GM12873 (cell line): ENCODE measurements around the gene RNF223.
A peak's percentile ranks its signal among the peaks of the same experiment; 100 is the strongest.

Source experiments
- TF ChIP-seq, protein P1 (sequence below): IDR thresholded peaks from 2 replicates; pipeline ENCODE4 v1.5.1; 2012; ENCODE audit warnings: low read depth, mild to moderate bottlenecking, moderate library complexity, low read length, control low read depth; ENCODE audit not compliant: insufficient read depth; ENCODE audit errors: missing control alignments

Gene RNF223

DNA sequence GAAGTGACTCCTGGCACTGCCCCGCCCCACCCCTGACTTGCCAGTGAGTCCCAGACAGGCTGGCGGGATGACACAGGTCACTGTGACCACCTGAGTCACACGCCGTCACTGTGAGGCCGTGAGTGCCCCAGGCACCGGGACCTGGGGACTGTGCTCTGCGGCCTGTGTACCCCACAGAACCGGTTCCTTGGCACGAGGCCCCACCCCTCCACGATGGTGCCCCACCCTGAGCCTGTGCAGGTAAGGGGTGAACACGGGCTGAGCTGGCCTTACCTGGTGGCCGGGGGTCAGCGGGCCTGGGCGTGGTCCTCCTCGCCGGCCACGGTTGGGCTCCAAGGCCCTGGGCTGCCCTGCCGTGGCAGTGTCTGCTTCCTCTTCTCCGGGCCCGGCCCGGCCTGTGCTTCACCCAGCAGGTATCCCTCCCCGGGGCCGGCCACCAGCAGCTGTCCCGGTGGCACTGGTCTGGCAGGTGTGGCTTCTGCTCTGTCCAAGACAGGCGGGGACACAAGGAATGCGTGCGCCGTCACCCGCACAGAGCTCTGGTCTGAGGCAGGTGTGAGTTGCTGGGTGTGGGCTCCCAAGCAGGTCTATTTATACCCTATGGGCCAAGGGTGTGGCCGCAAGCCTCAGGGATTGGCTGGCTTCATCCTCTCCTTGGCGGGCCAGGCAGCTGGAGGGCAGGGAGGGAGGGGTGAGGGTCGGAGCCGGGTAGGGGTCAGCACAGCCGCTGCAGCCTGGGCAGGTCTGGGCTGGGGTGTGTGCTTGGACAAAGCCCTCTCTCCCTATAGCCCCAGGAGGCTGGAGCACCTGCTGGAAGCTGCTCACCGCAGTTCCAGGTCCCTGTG lies at the start of gene RNF223:
RNF223 (minus strand) TSS at position 564 of the 845 bp plus-strand sequence. CDS start 1,740 bp downstream, outside the sequence.
- TF ChIP-seq, protein P1, sequence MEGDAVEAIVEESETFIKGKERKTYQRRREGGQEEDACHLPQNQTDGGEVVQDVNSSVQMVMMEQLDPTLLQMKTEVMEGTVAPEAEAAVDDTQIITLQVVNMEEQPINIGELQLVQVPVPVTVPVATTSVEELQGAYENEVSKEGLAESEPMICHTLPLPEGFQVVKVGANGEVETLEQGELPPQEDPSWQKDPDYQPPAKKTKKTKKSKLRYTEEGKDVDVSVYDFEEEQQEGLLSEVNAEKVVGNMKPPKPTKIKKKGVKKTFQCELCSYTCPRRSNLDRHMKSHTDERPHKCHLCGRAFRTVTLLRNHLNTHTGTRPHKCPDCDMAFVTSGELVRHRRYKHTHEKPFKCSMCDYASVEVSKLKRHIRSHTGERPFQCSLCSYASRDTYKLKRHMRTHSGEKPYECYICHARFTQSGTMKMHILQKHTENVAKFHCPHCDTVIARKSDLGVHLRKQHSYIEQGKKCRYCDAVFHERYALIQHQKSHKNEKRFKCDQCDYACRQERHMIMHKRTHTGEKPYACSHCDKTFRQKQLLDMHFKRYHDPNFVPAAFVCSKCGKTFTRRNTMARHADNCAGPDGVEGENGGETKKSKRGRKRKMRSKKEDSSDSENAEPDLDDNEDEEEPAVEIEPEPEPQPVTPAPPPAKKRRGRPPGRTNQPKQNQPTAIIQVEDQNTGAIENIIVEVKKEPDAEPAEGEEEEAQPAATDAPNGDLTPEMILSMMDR = no peak

DNA sequence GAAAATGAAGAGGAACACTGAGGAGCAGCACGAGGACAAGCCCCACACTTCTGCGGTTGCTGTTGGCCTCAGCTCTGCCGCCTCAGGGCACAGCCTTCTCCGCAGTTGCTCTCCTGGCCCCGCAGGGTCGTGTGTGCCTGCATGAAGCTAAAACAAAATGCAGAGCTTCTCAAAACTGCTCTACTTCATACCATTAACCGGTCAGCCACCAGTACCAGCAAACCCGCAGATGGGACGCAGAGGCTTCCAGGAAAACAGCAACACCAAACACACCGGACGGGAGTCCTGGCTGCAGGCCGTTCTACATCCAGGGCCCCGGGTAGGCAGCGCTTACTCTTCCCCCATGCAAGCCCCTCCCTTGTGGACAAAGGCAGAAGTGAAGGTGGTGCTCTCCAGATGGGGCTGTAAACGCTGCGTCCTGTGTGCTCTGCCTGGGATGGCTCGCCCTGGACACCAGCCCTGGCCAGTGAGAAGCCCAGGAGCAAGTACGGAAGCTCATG lies 48.9 kb upstream of the RNF223 start:
- TF ChIP-seq, protein P1 = no peak

DNA sequence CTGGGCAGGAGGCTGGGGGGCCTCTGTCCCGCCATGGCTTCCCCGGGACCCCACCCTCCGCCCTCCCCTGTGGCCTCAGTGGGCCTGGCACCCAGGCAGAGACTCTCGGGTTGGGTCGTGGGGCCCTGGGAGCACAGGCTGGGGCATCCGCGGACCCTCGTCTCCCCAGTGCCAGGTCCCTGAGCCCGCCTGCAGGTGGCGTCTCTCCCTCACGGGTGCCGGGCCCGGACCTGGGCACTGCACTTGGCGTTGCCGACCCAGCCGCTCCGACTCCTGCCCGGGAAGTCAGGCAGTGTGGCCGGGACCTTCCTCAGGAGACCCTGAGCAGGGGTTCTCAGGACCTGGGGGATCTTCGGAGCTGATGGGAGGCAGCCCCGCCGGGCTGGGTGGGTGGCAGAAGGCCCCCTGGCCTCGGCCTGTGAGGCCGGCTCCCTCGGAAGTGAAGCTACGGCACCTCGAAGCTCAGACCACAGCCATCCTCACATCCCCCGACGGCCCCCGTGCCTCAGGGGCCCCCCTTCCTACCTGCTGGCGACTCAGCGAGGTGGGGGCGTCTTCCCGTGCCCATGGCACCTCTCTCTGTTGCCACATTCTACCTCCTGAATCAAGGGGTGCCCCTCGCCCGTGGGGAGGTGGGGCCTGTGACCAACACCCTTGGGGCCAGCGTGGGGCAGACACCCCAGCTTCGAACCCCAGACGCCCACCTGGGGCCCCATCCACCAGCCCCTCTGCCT lies 48.1 kb upstream of the RNF223 start:
- TF ChIP-seq, protein P1 = peak; percentile 88

DNA sequence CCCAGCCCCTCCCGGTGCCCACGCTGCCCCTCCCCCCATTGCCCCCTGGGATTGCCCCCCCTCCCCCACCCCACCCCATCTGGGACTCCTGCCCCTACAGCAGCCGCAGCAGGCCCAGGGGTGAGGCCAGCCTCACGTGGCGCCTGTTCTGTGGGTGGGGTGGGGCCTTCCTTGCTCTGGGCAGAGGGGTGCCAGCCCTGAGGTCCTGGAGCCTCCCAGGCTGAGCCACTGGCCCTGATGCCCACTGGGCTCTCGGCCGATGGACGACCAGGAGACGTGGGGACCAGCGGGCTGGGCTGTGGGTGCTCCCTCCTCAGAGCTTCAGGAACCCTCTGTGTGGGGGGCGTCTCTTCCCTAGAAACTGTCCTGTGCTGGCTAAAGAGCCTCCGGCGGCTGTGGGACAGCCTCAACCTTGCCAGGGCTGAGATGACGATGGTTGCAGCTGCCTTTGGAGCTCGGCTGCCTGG lies 47.5 kb upstream of the RNF223 start:
- TF ChIP-seq, protein P1 = no peak

DNA sequence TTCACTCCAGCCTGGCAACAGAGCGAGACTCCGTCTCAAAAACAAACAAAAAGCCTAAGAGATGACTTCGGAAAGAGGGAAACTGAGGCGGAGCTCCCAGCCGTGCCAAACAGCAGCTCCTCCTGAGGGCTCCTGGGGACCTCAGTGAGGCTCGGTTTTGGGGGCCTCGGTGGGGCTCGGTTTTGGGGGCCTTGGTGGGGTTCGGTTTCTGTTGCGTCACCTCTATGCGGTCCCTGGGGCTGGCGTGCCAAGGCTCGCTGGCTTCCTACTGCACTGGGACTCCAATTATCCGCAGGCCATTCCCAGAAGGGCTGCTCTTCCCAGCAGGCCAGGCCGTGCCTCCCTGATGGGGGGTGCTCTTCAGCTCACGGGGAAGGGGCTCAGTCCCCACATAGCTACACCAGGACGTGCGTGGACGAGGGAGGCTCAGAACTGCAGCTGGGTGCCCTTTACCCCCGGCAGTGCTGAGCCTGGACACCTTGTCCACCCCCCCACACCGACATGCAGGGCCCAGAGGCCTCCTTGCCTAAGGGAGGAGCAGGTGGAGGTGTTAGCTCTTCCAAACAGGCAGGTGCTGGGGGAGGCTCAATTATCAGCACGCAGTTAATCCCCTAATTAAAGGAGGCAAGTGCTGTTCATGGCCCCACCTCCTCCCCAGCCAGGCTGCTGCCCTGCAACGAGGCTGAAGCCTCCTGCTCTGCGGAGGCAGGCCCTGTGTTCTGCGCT lies 46.9 kb upstream of the RNF223 start:
- TF ChIP-seq, protein P1 = no peak

DNA sequence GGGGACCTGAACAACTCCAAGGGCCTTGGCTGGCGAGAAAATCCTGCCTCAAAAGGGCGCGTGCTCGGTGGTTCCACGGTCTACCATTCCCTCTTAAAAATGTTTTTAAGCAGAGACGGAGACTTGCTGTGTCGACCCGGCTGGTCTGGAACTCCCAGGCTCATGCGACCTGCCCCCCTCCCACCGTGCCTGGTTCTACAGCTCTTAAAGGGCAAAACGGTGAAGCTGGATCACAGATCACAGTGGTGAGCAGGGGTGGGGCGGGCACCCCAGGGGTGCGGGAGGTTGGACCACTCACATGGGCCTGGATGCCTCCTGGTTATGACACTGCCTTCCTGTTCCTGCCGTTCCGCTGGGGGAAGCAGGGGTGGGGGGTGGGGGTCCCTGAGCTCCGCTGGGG lies 46.0 kb upstream of the RNF223 start:
- TF ChIP-seq, protein P1 = no peak
